Adrenal gland (tissue), 5 donors: ENCODE measurements around the gene DLEC1.

Experiments
- POLR2A ChIP-seq, 2 donors: fragments of 450-650 bp; IDR thresholded peaks; one replicate each; pipeline ENCODE4 v1.6.1; 2017; ENCODE audit warnings: antibody characterized with exemption in 2 of 2, mild to moderate bottlenecking in 2 of 2, moderate library complexity in 1 of 2
- TF ChIP-seq, protein P1 (sequence below), 6 experiments: fragments of 450-650 bp in 4 of 6; fragments of 200-600 bp in 2 of 6; sonication (generic) in 1 of 6; IDR thresholded peaks; 1 replicate in 5 of 6; 2 replicates in 1 of 6; pipeline versions ENCODE4 v1.5.1 to v1.8.0; 2016 to 2021; ENCODE audit warnings: antibody characterized with exemption in 6 of 6, mild to moderate bottlenecking in 2 of 6, moderate library complexity in 1 of 6
- donor health status: DM: no; HTN: no; CAD: no.

DNA sequence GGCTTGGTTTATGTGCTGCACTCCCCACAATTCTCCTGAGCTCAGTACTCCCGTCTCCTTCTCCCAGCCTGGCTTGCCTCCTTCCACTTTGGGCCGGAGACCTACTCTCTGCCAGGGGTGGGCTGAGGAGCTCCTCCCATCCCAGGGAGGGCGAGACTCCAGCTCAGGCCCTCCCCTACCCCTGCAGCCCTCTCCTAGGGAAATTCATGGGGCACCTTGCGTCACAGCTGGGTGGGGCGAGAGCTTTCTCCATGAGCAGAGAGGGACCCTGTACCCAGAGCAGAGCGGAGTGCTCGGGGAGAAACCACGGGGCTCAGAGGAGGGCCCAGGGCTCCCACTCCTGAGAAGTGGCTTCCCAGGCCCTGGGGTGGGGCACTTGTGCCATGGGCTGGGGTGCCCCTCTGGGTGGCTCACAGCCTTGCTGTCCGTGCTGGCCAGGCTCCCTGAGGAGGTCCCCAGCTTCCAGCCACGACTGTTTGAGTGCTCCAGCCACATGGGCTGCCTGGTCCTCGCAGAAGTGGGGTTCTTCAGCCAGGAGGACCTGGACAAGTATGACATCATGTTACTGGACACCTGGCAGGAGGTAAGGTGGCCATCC is 35.1 kb upstream of the DLEC1 start:
- TF ChIP-seq, protein P1, sequence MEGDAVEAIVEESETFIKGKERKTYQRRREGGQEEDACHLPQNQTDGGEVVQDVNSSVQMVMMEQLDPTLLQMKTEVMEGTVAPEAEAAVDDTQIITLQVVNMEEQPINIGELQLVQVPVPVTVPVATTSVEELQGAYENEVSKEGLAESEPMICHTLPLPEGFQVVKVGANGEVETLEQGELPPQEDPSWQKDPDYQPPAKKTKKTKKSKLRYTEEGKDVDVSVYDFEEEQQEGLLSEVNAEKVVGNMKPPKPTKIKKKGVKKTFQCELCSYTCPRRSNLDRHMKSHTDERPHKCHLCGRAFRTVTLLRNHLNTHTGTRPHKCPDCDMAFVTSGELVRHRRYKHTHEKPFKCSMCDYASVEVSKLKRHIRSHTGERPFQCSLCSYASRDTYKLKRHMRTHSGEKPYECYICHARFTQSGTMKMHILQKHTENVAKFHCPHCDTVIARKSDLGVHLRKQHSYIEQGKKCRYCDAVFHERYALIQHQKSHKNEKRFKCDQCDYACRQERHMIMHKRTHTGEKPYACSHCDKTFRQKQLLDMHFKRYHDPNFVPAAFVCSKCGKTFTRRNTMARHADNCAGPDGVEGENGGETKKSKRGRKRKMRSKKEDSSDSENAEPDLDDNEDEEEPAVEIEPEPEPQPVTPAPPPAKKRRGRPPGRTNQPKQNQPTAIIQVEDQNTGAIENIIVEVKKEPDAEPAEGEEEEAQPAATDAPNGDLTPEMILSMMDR (IDR thresholded peaks at IDR 0.05), result no peak
- no peak for TF ChIP-seq POLR2A (IDR thresholded peaks at IDR 0.05)
